Endodermal cell (in vitro differentiated cells): ENCODE measurements around the gene NFYA. TPM values are rescaled to one million over a fixed set of nuclear protein-coding genes. Genes with fewer than 3 reads are reported as not detected.
"Not testable (repeated sequence)": the region's sequence is repeated elsewhere in the genome, so short reads cannot be mapped to it uniquely, and the experiment has no call there.

Experiments
- DNase-seq: peaks from one replicate; pipeline ENCODE4 v3.0.0-alpha.2; 2017
- H3K27ac ChIP-seq: 2 replicates; pipeline ENCODE4 v1.5.1; 2013; ENCODE audit warnings: mild to moderate bottlenecking, low read depth, low read length, moderate library complexity
- H3K27me3 ChIP-seq: 2 replicates; pipeline ENCODE4 v1.6.1; 2013; ENCODE audit warnings: mild to moderate bottlenecking, low read length, moderate library complexity; ENCODE audit not compliant: insufficient read depth, control insufficient read depth, poor library complexity, severe bottlenecking
- H3K36me3 ChIP-seq: 2 replicates; pipeline ENCODE4 v1.7.0; 2013; ENCODE audit warnings: mild to moderate bottlenecking, low read length, moderate library complexity; ENCODE audit not compliant: control insufficient read depth, insufficient read depth
- H3K4me1 ChIP-seq: one replicate; pipeline ENCODE4 v1.7.0; 2013; ENCODE audit warnings: low read length; ENCODE audit not compliant: control insufficient read depth, insufficient read depth
- H3K4me3 ChIP-seq: 2 replicates; pipeline ENCODE4 v1.5.1; 2013; ENCODE audit warnings: mild to moderate bottlenecking, low read length, moderate library complexity
- H3K9ac ChIP-seq: 2 replicates; pipeline ENCODE4 v1.6.1; 2013; ENCODE audit warnings: mild to moderate bottlenecking, low read length, moderate library complexity; ENCODE audit not compliant: poor library complexity, severe bottlenecking; ENCODE audit errors: extremely low read depth
- H3K9me3 ChIP-seq: 2 replicates; pipeline ENCODE4 v1.6.1; 2013; ENCODE audit warnings: mild to moderate bottlenecking, low read length, moderate library complexity; ENCODE audit not compliant: control insufficient read depth
- H3K27ac Mint-ChIP-seq: 2 replicates; pipeline ENCODE4 v1.8.0; 2020; ENCODE audit warnings: mixed read lengths
- H3K27me3 Mint-ChIP-seq: 2 replicates; pipeline ENCODE4 v1.8.0; 2021; ENCODE audit warnings: mild to moderate bottlenecking, mixed read lengths; ENCODE audit not compliant: insufficient read depth
- H3K36me3 Mint-ChIP-seq: 2 replicates; pipeline ENCODE4 v1.8.0; 2020; ENCODE audit warnings: low read depth, mixed read lengths
- H3K4me1 Mint-ChIP-seq: 2 replicates; pipeline ENCODE4 v1.8.0; 2020; ENCODE audit warnings: mixed read lengths
- H3K4me3 Mint-ChIP-seq: 2 replicates; pipeline ENCODE4 v1.8.0; 2020; ENCODE audit warnings: mild to moderate bottlenecking, moderate library complexity, mixed read lengths
- H3K9me3 Mint-ChIP-seq: 2 replicates; pipeline ENCODE4 v1.8.0; 2020; ENCODE audit warnings: mild to moderate bottlenecking, mixed read lengths
- WGBS, 2 experiments: methylation state at CpG; one replicate each; pipeline versions ENCODE4 v1.1.5 to v1.1.7; 2013; ENCODE audit warnings: missing lambda C conversion rate in 2 of 2, mixed read lengths in 1 of 2; ENCODE audit not compliant: insufficient coverage in 1 of 2, insufficient read length in 1 of 2; 5-methylcytosine and 5-hydroxymethylcytosine counted together
- total RNA-seq, 2 donors: library from RNA; stranded (reverse); fragmentation: NEBNext Ultra II Directional in 1 of 2; extraction: Animal tissue kit (Norgen Biotek cat#: 25700) in 1 of 2; gene quantifications; 2 replicates in 1 of 2; 3 replicates in 1 of 2; pipeline ENCODE4 v1.2.1, GENCODE V29; 2021
- TF ChIP-seq, protein P1 (sequence below): fragments of 200-600 bp; sonication (generic); conservative IDR thresholded peaks from 2 replicates; pipeline ENCODE4 v1.5.0; 2021; ENCODE audit warnings: antibody characterized with exemption, mild to moderate bottlenecking

Gene NFYA
- total RNA-seq, 2 donors from 2014 or later = 44.8 to 45.8 TPM

DNA sequence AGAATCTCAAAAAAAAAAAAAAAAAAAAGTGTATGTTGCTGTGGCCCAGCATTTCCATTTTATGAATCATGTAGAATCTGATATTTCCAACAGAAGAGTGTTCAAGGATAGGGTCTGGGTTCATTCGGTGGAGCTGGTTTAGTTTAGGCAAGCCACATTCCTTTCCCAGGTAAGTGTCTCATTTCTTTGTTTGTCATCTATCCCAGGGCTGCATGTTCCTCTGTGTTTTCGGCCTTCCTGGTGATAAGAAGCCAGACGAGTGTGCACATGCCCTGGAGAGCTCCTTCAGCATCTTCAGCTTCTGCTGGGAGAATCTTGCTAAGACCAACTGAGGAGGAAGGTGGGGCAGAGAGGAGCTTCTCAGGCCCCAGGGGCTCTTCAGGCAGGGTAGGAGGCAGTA is 38.2 kb downstream of the NFYA start:
- peaks cover 6% of the 10 kb centered on the region for H3K4me1 Mint-ChIP-seq
- TF ChIP-seq, protein P1, sequence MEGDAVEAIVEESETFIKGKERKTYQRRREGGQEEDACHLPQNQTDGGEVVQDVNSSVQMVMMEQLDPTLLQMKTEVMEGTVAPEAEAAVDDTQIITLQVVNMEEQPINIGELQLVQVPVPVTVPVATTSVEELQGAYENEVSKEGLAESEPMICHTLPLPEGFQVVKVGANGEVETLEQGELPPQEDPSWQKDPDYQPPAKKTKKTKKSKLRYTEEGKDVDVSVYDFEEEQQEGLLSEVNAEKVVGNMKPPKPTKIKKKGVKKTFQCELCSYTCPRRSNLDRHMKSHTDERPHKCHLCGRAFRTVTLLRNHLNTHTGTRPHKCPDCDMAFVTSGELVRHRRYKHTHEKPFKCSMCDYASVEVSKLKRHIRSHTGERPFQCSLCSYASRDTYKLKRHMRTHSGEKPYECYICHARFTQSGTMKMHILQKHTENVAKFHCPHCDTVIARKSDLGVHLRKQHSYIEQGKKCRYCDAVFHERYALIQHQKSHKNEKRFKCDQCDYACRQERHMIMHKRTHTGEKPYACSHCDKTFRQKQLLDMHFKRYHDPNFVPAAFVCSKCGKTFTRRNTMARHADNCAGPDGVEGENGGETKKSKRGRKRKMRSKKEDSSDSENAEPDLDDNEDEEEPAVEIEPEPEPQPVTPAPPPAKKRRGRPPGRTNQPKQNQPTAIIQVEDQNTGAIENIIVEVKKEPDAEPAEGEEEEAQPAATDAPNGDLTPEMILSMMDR = no peak
- H3K27ac ChIP-seq = no peak overlapping the region
- WGBS, 2 experiments = 89 to 100% methylated on average over 1 to 3 of the region's 3 CpGs
- H3K9me3 ChIP-seq = no peaks in the 10 kb centered on the region
- H3K4me3 Mint-ChIP-seq = no peak overlapping the region
- H3K4me1 ChIP-seq = no peaks in the 10 kb centered on the region
- no peak overlapping the region for H3K27ac Mint-ChIP-seq
- H3K9me3 Mint-ChIP-seq = no peaks in the 10 kb centered on the region
- H3K36me3 ChIP-seq = no peaks in the 10 kb centered on the region
- H3K27me3 ChIP-seq = no peaks in the 10 kb centered on the region
- no peak for DNase-seq
- no peaks in the 10 kb centered on the region for H3K36me3 Mint-ChIP-seq
- H3K27me3 Mint-ChIP-seq = no peaks in the 10 kb centered on the region
- no peak overlapping the region for H3K4me3 ChIP-seq
- H3K9ac ChIP-seq = no peak overlapping the region

DNA sequence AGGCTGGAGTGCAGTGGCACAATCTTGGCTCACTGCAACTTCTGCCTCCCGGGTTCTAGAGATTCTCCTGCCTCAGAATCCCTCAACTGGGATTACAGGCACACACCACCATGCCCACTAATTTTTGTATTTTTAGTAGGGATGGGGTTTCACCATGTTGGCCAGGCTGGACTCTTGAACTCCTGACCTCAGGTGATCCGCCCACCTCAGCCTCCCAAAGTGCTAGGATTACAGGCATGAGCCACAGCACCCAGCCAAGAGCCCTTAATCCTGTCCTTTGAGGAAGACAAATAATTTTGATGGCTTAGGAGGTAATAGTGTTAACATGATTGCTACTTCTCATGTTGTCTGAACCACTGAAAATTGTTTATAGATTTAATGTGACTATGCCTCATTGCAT is 42.3 kb downstream of the NFYA start:
- not testable (repeated sequence) for H3K36me3 Mint-ChIP-seq, DNase-seq, H3K9me3 Mint-ChIP-seq, H3K27ac ChIP-seq, H3K36me3 ChIP-seq, H3K9me3 ChIP-seq, H3K4me1 Mint-ChIP-seq, H3K4me3 ChIP-seq, H3K27me3 Mint-ChIP-seq, H3K27me3 ChIP-seq, H3K27ac Mint-ChIP-seq, H3K4me3 Mint-ChIP-seq, H3K4me1 ChIP-seq, H3K9ac ChIP-seq
- 89% methylated on average over 2 of the region's 2 CpGs; no CpG with 5 or more reads in 1 of the 2 experiments for WGBS, 2 experiments

DNA sequence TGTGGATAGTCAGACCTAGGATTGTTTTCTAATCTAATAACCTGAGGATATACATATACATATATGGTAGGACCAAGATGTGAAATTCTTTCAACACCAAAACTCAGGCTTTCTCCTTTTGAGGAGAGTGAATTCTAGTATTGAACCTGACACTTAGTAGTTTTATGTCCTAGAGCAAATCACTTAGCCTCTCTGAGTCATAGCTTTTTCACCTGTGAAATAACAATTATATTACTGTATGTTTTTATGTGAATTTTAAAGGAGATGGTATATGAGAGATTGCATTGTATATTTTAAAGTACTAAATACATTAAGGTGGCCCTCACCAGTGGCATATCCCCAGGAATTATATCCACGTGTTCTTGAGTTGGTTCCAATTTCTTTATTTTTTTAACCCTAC is 46.7 kb downstream of the NFYA start:
- Mint-ChIP-seq H3K4me1 (peaks cover 3% of the 10 kb centered on the region), H3K27me3 (no peaks in the 10 kb centered on the region), H3K36me3 (peaks cover 8% of the 10 kb centered on the region), H3K4me3 (no peak overlapping the region), H3K27ac (no peak overlapping the region), H3K9me3 (no peaks in the 10 kb centered on the region)
- Histone ChIP-seq H3K9me3 (no peaks in the 10 kb centered on the region), H3K36me3 (no peaks in the 10 kb centered on the region), H3K4me3 (no peak overlapping the region), H3K27me3 (no peaks in the 10 kb centered on the region), H3K4me1 (no peaks in the 10 kb centered on the region), H3K9ac (no peak overlapping the region), H3K27ac (no peak overlapping the region)
- no peak for DNase-seq
- TF ChIP-seq, protein P1 = no peak
- 86 to 91% methylated on average over 1 of the region's 1 CpG for whole genome bisulfite sequencing, 2 experiments

DNA sequence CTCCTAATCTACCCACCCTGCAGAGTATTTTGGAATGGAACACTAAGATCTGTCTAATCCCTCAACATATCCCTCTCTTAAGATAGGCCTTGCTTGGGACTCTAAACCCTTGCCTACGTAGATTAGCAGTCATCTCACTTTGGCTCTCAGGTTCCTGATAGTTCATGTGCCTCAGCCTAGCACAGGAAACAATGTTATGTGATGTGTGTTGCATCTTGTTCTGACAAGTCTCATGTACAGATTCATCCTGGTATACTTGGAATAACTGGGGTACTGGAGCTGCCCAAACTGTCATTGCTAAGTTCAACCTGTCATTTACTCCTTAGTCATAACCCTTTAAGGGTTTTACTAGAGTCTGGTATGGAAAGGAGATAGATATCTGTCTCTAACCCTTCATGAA is 47.3 kb downstream of the NFYA start:
- Mint-ChIP-seq H3K9me3 (no peaks in the 10 kb centered on the region), H3K4me3 (no peak overlapping the region), H3K4me1 (peaks cover 3% of the 10 kb centered on the region), H3K27ac (no peak overlapping the region), H3K27me3 (no peaks in the 10 kb centered on the region), H3K36me3 (peaks cover 9% of the 10 kb centered on the region)
- H3K27me3 ChIP-seq = no peaks in the 10 kb centered on the region
- no peak overlapping the region for H3K4me3 ChIP-seq
- no peak overlapping the region for H3K9ac ChIP-seq
- TF ChIP-seq, protein P1 = no peak
- H3K27ac ChIP-seq = no peak overlapping the region
- WGBS, 2 experiments = 89 to 100% methylated on average over 1 of the region's 1 CpG
- H3K9me3 ChIP-seq = no peaks in the 10 kb centered on the region
- no peak for DNase-seq
- no peaks in the 10 kb centered on the region for H3K4me1 ChIP-seq
- no peaks in the 10 kb centered on the region for H3K36me3 ChIP-seq
